OCI-LY1 (cell line): ENCODE measurements around the gene VPS50.

Experiments used
- H2AFZ ChIP-seq: fragments of 200-600 bp; sonication (generic), shearing (Covaris generic); 2 replicates; pipeline ENCODE4 v1.6.0; 2014; ENCODE audit warnings: antibody characterized with exemption, mild to moderate bottlenecking, low read length
- H3F3A ChIP-seq: fragments of 200-600 bp; sonication (generic), shearing (Covaris generic); 2 replicates; pipeline ENCODE4 v1.6.0; 2014; ENCODE audit warnings: mild to moderate bottlenecking, antibody characterized with exemption, low read length, moderate library complexity; ENCODE audit not compliant: insufficient read depth
- H3K27ac ChIP-seq: fragments of 200-600 bp; sonication (generic); 2 replicates; pipeline ENCODE4 v1.5.1; 2014; ENCODE audit warnings: low read length, mixed run types, mild to moderate bottlenecking, low read depth; ENCODE audit not compliant: poor library complexity, severe bottlenecking
- H3K27me3 ChIP-seq: fragments of 200-600 bp; sonication (generic); 2 replicates; pipeline ENCODE4 v1.6.0; 2014; ENCODE audit warnings: antibody characterized with exemption, mild to moderate bottlenecking, low read length, moderate library complexity; ENCODE audit not compliant: insufficient read depth
- H3K36me3 ChIP-seq: fragments of 200-600 bp; sonication (generic); 2 replicates; pipeline ENCODE4 v1.6.1; 2014; ENCODE audit warnings: mild to moderate bottlenecking, antibody characterized with exemption, low read length, moderate library complexity, mixed read lengths; ENCODE audit not compliant: insufficient read depth
- H3K4me1 ChIP-seq: fragments of 200-600 bp; sonication (generic); 2 replicates; pipeline ENCODE4 v1.5.1; 2014; ENCODE audit warnings: mild to moderate bottlenecking, low read length, moderate library complexity; ENCODE audit not compliant: insufficient read depth, severe bottlenecking
- H3K4me2 ChIP-seq: fragments of 200-600 bp; sonication (generic), shearing (Covaris generic); 2 replicates; pipeline ENCODE4 v1.6.1; 2014; ENCODE audit warnings: low read length
- H3K4me3 ChIP-seq: fragments of 200-600 bp; sonication (generic); 2 replicates; pipeline ENCODE4 v1.5.1; 2014; ENCODE audit warnings: low read length, low read depth, mild to moderate bottlenecking, mixed read lengths; ENCODE audit not compliant: poor library complexity, severe bottlenecking
- H3K79me2 ChIP-seq: fragments of 200-600 bp; shearing (Covaris generic); 2 replicates; pipeline ENCODE4 v1.6.1; 2016; ENCODE audit warnings: mixed run types, low read length, mixed read lengths; ENCODE audit not compliant: insufficient read depth
- H3K9ac ChIP-seq: fragments of 200-600 bp; sonication (generic), shearing (Covaris generic); 2 replicates; pipeline ENCODE4 v1.6.1; 2014; ENCODE audit warnings: mild to moderate bottlenecking, low read length, mixed read lengths
- H3K9me2 ChIP-seq: fragments of 200-600 bp; sonication (generic), shearing (Covaris generic); 2 replicates; pipeline ENCODE4 v1.6.1; 2014; ENCODE audit warnings: low read depth, mild to moderate bottlenecking, low read length, mixed read lengths
- H3K9me3 ChIP-seq: fragments of 200-600 bp; shearing (Covaris generic); 2 replicates; pipeline ENCODE4 v1.6.1; 2014; ENCODE audit warnings: low read length, mixed read lengths
- H4K20me1 ChIP-seq: fragments of 200-600 bp; sonication (generic), shearing (Covaris generic); 2 replicates; pipeline ENCODE4 v1.6.0; 2016; ENCODE audit warnings: mild to moderate bottlenecking, low read length; ENCODE audit not compliant: insufficient read depth
- EZH2 ChIP-seq: fragments of 200-600 bp; sonication (generic), shearing (Covaris generic); IDR thresholded peaks from 2 replicates; pipeline ENCODE4 v1.8.0; 2017; ENCODE audit warnings: borderline replicate concordance, mixed run types, mild to moderate bottlenecking, antibody characterized with exemption, low read length, moderate library complexity, mixed read lengths
- TF ChIP-seq, protein P1 (sequence below): fragments of 200-600 bp; sonication (generic), shearing (Covaris generic); IDR thresholded peaks from 2 replicates; pipeline ENCODE4 v1.5.1; 2017; ENCODE audit warnings: mild to moderate bottlenecking, antibody characterized with exemption, low read length, moderate library complexity, mixed read lengths

VPS50 gene

DNA sequence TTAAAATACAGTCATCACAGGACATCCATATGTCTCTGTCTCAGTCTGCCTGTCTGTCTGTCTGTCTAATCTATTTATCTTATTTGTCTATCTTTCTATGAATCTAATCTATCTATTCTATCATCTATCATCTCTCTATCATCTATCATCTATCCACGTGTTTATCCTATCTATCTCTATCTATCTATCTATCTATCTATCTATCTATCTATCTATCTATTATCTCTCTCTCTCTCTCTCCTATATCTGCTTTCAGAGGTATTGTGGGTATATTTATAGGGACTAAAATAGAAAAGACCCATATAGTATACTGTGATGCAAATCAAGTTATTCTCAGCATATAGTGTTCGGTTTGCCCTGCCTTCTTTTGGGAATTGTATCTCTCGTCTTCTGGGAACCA lies 167.5 kb downstream of the VPS50 start:
- H3K36me3 ChIP-seq, result no peaks in the 10 kb centered on the region
- no peaks in the 10 kb centered on the region for H3K9me2 ChIP-seq
- H3K4me2 ChIP-seq, result no peak overlapping the region
- H2AFZ ChIP-seq, result no peak overlapping the region
- H3K27ac ChIP-seq, result no peak overlapping the region
- no peaks in the 10 kb centered on the region for H3F3A ChIP-seq
- H3K4me3 ChIP-seq, result no peak overlapping the region
- H3K9me3 ChIP-seq, result no peaks in the 10 kb centered on the region
- TF ChIP-seq EZH2, result no peak
- TF ChIP-seq, protein P1, sequence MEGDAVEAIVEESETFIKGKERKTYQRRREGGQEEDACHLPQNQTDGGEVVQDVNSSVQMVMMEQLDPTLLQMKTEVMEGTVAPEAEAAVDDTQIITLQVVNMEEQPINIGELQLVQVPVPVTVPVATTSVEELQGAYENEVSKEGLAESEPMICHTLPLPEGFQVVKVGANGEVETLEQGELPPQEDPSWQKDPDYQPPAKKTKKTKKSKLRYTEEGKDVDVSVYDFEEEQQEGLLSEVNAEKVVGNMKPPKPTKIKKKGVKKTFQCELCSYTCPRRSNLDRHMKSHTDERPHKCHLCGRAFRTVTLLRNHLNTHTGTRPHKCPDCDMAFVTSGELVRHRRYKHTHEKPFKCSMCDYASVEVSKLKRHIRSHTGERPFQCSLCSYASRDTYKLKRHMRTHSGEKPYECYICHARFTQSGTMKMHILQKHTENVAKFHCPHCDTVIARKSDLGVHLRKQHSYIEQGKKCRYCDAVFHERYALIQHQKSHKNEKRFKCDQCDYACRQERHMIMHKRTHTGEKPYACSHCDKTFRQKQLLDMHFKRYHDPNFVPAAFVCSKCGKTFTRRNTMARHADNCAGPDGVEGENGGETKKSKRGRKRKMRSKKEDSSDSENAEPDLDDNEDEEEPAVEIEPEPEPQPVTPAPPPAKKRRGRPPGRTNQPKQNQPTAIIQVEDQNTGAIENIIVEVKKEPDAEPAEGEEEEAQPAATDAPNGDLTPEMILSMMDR, result no peak
- H3K27me3 ChIP-seq, result no peaks in the 10 kb centered on the region
- no peaks in the 10 kb centered on the region for H3K4me1 ChIP-seq
- no peaks in the 10 kb centered on the region for H3K79me2 ChIP-seq
- no peak overlapping the region for H3K9ac ChIP-seq
- H4K20me1 ChIP-seq, result no peaks in the 10 kb centered on the region

DNA sequence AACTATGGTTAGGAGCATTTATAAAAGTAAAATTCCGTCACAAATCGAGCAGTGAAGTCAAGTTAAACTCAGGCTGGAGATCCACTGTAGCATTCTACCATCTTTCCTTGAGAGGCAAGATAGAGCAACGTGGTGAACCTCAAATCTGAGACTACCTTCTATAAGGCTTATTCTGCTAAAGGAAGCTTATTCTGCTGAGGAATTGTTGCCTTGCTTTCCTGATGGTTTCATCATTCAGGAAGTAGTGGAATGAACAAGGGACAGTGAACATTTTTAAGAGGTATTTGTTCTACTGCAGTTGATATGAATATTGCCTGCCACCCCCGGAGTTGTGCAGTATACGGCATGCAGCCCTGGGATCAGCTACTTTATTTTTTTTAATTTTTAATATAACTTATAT lies 170.8 kb downstream of the VPS50 start:
- Histone ChIP-seq H3K79me2 (no peaks in the 10 kb centered on the region), H2AFZ (no peak overlapping the region), H3F3A (no peaks in the 10 kb centered on the region), H3K4me3 (no peak overlapping the region), H3K4me2 (no peak overlapping the region), H3K27ac (no peak overlapping the region), H3K9me2 (no peaks in the 10 kb centered on the region), H3K4me1 (no peaks in the 10 kb centered on the region), H4K20me1 (no peaks in the 10 kb centered on the region), H3K9me3 (no peaks in the 10 kb centered on the region), H3K9ac (no peak overlapping the region), H3K36me3 (no peaks in the 10 kb centered on the region), H3K27me3 (no peaks in the 10 kb centered on the region)
- TF ChIP-seq, protein P1, result no peak
- TF ChIP-seq EZH2, result no peak

DNA sequence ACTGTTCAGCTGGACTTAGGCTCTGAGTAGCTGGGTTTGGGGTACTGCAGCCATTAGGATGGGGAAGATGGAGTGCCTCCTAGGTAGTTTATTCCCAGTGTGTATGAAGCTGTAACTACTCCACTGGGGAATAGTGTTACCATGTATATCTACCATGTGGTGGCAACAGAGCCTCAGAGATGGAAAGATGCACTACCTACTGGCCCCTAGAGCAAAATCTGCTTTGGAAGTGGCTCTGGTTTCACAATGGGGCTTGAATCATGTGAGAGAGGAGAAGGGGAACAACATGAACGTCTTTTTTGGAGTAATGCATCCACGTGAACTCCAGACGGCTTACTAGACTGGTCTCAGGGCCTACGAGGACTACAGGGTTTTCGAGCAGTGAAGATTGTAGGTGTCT lies 175.1 kb downstream of the VPS50 start:
- H3K4me2 ChIP-seq, result no peak overlapping the region
- no peaks in the 10 kb centered on the region for H3K27me3 ChIP-seq
- no peaks in the 10 kb centered on the region for H4K20me1 ChIP-seq
- H3K9ac ChIP-seq, result no peak overlapping the region
- TF ChIP-seq, protein P1, result no peak; the same call in 1 of the 2 replicates
- H3K4me1 ChIP-seq, result no peaks in the 10 kb centered on the region
- no peak overlapping the region for H3K4me3 ChIP-seq
- H3K9me2 ChIP-seq, result no peaks in the 10 kb centered on the region
- no peaks in the 10 kb centered on the region for H3K9me3 ChIP-seq
- no peaks in the 10 kb centered on the region for H3F3A ChIP-seq
- no peak overlapping the region for H3K27ac ChIP-seq
- no peak overlapping the region for H2AFZ ChIP-seq
- no peaks in the 10 kb centered on the region for H3K79me2 ChIP-seq
- H3K36me3 ChIP-seq, result no peaks in the 10 kb centered on the region
